ENCODE results near the gene ARHGEF3. TPM values are rescaled to one million over a fixed set of nuclear protein-coding genes. Genes with fewer than 3 reads are reported as not detected.

Gene ARHGEF3
- total RNA-seq, 4 donors from 2014 or later, result 3.1 to 11.6 (median 5.7) TPM

GRCh38 chr3:56839784-56840715, 38.3 kb upstream of the ARHGEF3 start:
- TF ChIP-seq CTCF (IDR thresholded peaks at IDR 0.05 in 4 of 5, conservative IDR thresholded peaks at IDR 0.05 in 1 of 5), result no peak
- TF ChIP-seq POLR2A (IDR thresholded peaks at IDR 0.05), result no peak
- ATAC-seq (no peak), DNase-seq (no peak)
- no peaks in the 10 kb centered on the region for H3K4me1 ChIP-seq
- H3K4me3 ChIP-seq, result no peak overlapping the region
- H3K27me3 ChIP-seq, result no peaks in the 10 kb centered on the region
- no peaks in the 10 kb centered on the region for H3K36me3 ChIP-seq
- H3K9me3 ChIP-seq, result peaks cover 0 to 1% (median 0%) of the 10 kb centered on the region in 3 donors
- H3K27ac ChIP-seq, result no peak overlapping the region
- in situ Hi-C loops (cut with MboI; ENCODE audit: low sequenced_read_pairs in 4 of 4) (no loop called here), intact Hi-C loops (cut with DNase I; ENCODE audit: low total_unique reads) (no loop called here)

GRCh38 chr3:56838448-56838847, 36.7 kb upstream of the ARHGEF3 start:
- intact Hi-C loops (cut with DNase I; ENCODE audit: low total_unique reads), result no loop called here
- in situ Hi-C loops (cut with MboI; ENCODE audit: low sequenced_read_pairs in 4 of 4), result no loop called here
- ATAC-seq (no peak), DNase-seq (no peak)
- no peaks in the 10 kb centered on the region for H3K36me3 ChIP-seq
- TF ChIP-seq CTCF (IDR thresholded peaks at IDR 0.05 in 4 of 5, conservative IDR thresholded peaks at IDR 0.05 in 1 of 5) (no peak), POLR2A (IDR thresholded peaks at IDR 0.05) (no peak)
- H3K27me3 ChIP-seq, result no peaks in the 10 kb centered on the region
- no peaks in the 10 kb centered on the region for H3K4me1 ChIP-seq
- no peaks in the 10 kb centered on the region for H3K9me3 ChIP-seq
- no peak overlapping the region for H3K4me3 ChIP-seq
- H3K27ac ChIP-seq, result no peak overlapping the region

- ATAC-seq, result no peak
- in situ Hi-C loops (cut with MboI; ENCODE audit: low sequenced_read_pairs in 4 of 4), result no loop called here
- H3K9me3 ChIP-seq, result no peaks in the 10 kb centered on the region
Observed at GRCh38 chr3:56837196-56837955, 35.6 kb upstream of the ARHGEF3 start.

More at GRCh38 chr3:56837196-56837955, 35.6 kb upstream of the ARHGEF3 start:
- H3K4me3 ChIP-seq, result no peak overlapping the region
- H3K36me3 ChIP-seq, result no peaks in the 10 kb centered on the region
- H3K27me3 ChIP-seq, result no peaks in the 10 kb centered on the region
- intact Hi-C loops (cut with DNase I; ENCODE audit: low total_unique reads), result no loop called here
- no peak overlapping the region for H3K27ac ChIP-seq
- no peaks in the 10 kb centered on the region for H3K4me1 ChIP-seq
- DNase-seq, result no peak
- TF ChIP-seq CTCF (IDR thresholded peaks at IDR 0.05 in 4 of 5, conservative IDR thresholded peaks at IDR 0.05 in 1 of 5) (no peak), POLR2A (IDR thresholded peaks at IDR 0.05) (no peak)
